HG02943 (cell line): ENCODE data around the gene SBNO1.
"Not testable (repeated sequence)": the region's sequence is repeated elsewhere in the genome, so short reads cannot be mapped to it uniquely, and the experiment has no call there.

Experiments
- ATAC-seq: cut with Tn5 transposase; IDR thresholded peaks from one replicate; pipeline ENCODE4 v1.9.1; 2021; ENCODE audit warnings: mild to moderate bottlenecking, low read depth, moderate library complexity; ENCODE audit not compliant: unreplicated experiment

SBNO1 gene

DNA sequence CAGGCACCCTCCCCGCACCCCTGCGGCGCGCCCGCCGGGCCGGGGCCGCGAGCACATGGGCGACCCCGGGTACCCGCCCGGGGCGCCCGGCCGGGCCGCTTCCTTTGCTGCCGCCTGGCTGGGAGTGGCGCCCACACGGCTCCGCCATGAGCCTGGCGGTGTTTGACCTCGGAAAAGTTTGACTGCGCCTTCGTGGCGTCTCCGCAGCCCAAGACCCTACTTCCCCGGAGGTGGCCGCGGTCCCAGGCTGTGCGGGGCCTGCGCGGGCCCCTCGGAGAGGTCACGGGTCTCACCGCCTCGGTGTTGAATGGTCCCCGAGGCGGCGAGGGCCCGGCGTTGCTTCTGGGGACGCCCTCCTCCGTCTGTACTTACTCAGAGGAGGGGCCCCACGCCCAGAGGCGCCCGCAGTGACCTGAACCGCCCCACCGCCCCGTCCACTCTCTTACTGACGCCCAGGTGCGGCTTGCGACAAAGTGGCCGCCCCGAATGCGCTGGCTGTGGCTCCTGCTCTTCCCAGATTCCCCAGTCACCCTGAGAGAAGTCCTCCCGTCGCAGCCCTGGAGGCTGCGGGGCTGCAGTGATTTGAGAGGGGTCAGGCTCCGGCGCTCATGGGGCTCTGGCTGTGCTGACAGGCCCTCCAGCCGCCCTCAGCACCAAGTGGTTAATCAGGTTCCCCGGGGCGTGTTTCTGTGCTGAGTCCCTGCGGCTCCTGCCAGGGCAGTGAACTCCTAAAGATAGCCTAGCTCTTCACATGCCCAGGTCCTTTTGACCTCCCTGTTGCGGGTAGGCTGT, 25.1 kb upstream of the SBNO1 start:
- ATAC-seq = no peak

DNA sequence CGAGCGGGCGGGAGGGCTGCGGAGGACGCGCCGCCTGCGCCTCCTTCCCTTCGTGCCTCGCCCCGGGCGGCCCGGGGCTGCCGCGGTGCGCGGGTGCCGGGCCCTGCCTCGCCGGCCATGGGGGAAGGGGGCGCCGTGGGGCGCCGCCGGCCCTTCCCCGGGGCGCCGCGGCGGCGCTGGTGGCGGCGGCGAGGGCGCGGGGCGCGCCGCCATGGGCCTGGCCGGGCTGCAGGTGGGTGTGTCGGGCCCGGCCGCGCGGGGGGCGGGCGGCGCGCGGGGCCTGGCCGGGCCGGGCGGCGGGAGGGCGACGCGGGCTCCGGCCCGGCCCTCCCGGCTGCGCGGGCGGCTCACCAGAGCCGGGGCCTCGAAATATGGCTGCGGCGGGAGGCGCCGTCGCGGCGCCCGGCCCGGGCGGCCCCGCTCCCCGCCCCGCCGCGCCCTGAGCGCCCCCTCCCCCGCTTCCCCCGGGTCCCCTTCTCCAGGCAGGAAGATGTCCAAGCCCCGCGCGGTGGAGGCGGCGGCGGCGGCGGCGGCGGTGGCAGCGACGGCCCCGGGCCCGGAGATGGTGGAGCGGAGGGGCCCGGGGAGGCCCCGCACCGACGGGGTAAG, 24.4 kb upstream of the SBNO1 start:
- no peak for ATAC-seq

DNA sequence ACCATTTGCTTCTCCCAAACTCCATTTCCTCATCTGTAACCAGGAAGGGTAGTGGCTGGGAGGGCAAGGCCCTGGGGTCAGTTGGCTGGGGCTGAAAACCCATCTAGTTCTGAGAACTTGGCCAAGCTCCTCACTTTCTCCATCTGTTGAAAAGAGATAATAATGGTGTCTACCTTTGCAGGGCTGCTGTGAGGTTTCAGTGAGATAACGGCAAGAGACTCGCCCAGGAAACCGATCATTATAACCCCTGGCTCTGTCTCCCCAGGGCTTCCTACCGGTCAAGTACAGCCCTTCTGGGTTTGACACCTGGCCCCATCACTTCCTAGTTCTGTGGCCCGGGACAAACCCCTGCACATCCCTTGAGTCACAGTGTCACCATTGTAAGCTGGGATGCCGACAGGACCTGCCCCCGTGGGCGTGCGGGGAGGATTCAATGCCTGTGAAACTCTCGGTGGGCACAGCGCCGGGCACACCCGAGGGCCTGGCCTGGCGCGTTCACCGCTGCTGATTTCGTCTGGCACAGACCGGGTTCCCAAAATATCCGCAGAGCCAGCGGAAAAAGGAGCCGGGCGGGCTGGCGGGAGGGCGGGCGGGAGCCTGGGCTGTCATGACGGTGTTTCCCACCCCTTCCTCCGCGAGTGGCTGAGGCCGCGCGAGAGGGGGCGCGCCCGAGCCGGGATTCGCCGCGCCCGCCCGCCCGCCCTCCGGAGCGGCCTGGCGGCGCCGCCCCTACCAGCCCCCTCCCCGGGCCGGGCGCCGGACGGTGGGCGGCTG, 23.7 kb upstream of the SBNO1 start:
- no peak for ATAC-seq

GRCh38 chr12:123387508-123388176, 23.0 kb upstream of the SBNO1 start:
- no peak for ATAC-seq

DNA sequence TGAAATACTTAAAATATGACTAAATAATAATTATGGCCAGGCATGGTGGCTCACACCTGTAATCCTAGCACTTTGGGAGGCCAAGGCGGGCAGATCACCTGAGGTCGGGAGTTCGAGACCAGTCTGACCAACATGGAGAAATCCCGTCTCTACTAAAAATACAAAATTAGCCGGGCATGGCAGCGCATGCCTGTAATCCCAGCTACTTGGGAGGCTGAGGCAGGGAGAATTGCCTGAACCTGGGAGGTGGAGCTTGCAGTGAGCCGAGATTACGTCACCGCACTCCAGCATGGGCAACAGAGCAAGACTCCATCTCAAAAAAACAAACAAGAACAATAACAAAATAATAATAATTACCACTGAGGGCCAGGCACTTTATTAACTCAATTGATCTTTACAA, 20.9 kb upstream of the SBNO1 start:
- not testable (repeated sequence) for ATAC-seq

DNA sequence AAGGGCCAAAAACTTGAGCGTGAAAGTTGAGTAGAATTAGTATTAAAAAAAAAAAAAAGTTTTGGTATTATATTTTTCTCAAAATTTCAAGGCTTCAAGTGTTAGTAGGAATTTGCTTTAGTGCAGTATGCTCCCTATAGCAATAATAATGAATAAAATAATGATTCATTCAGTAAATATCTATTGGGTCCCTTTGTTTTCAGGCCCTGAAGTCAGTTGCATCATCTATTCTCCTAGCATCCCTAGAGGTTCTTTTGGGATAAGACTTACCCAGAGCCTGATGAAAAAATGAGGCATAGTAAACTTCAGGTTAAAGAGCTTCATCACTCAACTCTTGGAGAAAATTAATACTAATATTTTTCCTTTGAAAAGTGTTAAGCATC, 20.3 kb upstream of the SBNO1 start:
- ATAC-seq = no peak

DNA sequence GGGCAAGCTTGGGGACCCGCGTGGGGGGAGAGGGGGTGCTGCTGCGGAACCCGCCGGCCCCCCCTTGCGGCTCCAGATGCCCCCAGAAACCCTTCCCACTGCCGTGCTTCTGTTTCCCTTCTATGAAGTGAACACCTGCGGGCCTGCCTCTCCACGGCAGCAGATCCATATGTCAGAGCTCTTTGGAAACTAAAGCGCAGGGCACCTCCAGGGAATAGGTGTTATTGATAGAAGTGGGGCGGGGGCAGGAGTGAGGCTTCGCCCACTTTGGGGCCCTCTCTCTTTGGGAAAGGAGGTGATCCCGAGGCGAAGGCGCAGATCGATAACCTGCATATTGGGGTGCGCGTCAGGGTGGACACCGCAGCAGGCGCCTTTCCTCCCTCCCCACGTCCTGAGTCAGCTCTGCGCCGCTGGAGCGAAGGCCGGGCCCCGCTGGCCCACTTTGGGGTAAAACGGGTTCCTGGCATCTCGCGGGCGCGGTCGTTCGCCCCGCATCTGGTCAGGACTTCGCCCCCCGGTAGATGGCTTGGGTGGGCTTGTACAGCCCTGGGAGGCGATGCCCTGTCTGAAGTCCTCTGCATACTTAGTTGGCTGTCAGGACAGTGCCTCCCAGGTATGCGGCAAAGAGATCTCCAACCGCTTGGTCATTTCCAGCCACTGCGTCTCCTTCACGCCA, 19.8 kb upstream of the SBNO1 start:
- ATAC-seq = no peak

DNA sequence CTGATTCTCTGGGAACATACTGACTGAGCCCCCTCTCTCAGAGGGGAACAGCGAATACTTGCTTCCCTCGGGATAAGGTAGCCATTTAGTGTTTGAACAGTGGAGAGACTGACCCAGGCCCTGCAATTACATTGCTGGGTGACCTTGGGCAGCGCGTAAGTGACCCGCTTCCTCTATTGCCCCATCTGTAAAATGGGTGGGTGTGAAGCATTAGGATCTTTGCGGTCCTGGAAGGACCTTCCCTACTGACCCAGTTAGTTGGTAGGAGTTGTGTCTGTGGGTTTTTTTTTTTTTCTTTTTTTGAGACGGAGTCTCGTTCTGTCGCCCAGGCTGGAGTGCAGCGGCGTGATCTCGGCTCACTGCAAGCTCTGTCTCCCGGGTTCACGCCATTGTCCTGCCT, 18.0 kb upstream of the SBNO1 start:
- no peak for ATAC-seq

- no peak for ATAC-seq
These were observed 14.7 kb upstream of the SBNO1 start for GRCh38 chr12:123379391-123379790.

GRCh38 chr12:123372415-123372814, 7.8 kb upstream of the SBNO1 start:
- not testable (repeated sequence) for ATAC-seq

- not testable (repeated sequence) for ATAC-seq
These were observed 7.2 kb upstream of the SBNO1 start for GRCh38 chr12:123371667-123372368.

GRCh38 chr12:123369229-123369628, 4.6 kb upstream of the SBNO1 start:
- no peak for ATAC-seq

DNA sequence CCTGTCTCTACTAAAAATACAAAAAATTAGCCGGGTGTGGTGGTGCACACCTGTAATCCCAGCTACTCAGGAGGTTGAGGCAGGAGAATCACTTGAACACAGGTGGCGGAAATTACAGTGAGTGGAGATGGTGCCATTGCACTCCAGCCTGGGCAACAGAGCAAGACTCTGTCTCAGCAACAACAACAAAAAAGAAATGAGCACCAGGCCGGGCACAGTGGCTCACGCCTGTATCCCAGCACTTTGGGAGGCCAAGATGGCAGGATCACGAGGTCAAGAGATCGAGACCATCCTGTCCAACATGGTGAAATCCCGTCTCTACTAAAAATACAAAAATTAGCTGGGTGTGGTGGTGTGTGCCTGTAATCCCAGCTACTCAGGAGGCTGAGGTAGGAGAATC, 3.8 kb upstream of the SBNO1 start:
- ATAC-seq = not testable (repeated sequence)

DNA sequence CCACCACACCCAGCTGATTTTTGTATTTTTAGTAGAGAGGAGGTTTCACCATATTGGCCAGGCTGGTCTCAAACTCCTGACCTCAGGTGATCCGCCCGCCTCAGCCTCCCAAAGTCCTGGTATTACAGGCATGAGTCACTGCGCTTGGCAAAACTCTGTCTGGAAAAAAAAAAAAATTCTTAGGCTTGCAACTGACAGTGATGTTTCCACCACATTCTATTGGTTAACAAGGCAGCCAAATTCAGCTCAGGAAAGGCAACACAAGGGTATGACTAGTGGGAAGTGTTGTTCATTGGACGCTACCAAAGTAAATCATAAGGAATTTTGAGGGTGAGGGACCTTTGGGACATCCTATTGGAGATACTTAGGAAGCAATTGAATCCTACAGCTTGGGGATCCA, 2.9 kb upstream of the SBNO1 start:
- no peak for ATAC-seq

- ATAC-seq = peak; percentile 58
These were observed 624 bp upstream of the SBNO1 start for GRCh38 chr12:123365025-123365917.

- peak; percentile 8 for ATAC-seq
These were observed 711 bp downstream of the SBNO1 start for GRCh38 chr12:123363740-123364531.

- no peak for ATAC-seq
These were observed 1.3 kb downstream of the SBNO1 start for GRCh38 chr12:123363390-123363739.

DNA sequence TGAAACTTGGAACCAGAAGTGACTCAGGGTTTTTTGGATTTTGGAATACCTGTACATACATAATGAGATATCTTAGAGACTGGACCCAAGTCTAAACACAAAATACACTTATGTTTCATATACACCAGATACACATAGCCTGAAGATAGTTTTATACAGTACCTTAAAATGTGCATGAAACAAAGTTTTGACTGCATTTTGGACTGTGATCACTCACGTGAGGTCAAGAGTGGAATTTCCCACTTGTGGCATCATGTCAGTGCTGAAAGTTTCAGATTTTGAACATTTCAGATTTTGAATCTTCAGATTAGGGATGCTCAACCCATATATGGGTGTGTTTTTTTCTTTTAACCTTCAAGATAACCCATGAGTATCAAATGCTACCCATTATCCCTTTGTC, 6.6 kb downstream of the SBNO1 start:
- no peak for ATAC-seq
